ENCODE data around the gene PHRF1. TPM values are rescaled to one million over a fixed set of nuclear protein-coding genes. Genes with fewer than 3 reads are reported as not detected.
"Not testable (repeated sequence)": the region's sequence is repeated elsewhere in the genome, so short reads cannot be mapped to it uniquely, and the experiment has no call there.

Gene PHRF1
- total and polyA plus RNA-seq, 2 donors from 2014 or later: 7.5 to 30.9 TPM

GRCh38 chr11:571802-572185 lies 4.5 kb upstream of the PHRF1 start:
- TF ChIP-seq, protein P1, sequence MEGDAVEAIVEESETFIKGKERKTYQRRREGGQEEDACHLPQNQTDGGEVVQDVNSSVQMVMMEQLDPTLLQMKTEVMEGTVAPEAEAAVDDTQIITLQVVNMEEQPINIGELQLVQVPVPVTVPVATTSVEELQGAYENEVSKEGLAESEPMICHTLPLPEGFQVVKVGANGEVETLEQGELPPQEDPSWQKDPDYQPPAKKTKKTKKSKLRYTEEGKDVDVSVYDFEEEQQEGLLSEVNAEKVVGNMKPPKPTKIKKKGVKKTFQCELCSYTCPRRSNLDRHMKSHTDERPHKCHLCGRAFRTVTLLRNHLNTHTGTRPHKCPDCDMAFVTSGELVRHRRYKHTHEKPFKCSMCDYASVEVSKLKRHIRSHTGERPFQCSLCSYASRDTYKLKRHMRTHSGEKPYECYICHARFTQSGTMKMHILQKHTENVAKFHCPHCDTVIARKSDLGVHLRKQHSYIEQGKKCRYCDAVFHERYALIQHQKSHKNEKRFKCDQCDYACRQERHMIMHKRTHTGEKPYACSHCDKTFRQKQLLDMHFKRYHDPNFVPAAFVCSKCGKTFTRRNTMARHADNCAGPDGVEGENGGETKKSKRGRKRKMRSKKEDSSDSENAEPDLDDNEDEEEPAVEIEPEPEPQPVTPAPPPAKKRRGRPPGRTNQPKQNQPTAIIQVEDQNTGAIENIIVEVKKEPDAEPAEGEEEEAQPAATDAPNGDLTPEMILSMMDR (IDR thresholded peaks at IDR 0.05; ENCODE audit: borderline replicate concordance, extremely low read depth, insufficient read depth): no peak
- H3K36me3 ChIP-seq (ENCODE audit: control insufficient read depth in 2 of 3, insufficient read depth in 3 of 3, low read length in 3 of 3): no peaks in the 10 kb centered on the region
- no peak overlapping the region for H3K27ac ChIP-seq (ENCODE audit: low read depth in 2 of 2, low read length in 2 of 2)
- H3K9me3 ChIP-seq (ENCODE audit: control insufficient read depth in 2 of 3, insufficient read depth in 1 of 3, low read length in 3 of 3): no peaks in the 10 kb centered on the region
- no peak overlapping the region for H3K9ac ChIP-seq (ENCODE audit: low read length in 3 of 3)
- peaks cover 0 to 25% (median 8%) of the 10 kb centered on the region in 3 donors for H3K4me1 ChIP-seq (ENCODE audit: control insufficient read depth in 2 of 3, insufficient read depth in 2 of 3, low read depth in 1 of 3, low read length in 3 of 3)
- DNase-seq (peak in 1 of 5 donors; percentile 62), FAIRE-seq (no peak)
- H3K27me3 ChIP-seq (ENCODE audit: control insufficient read depth, insufficient read depth, low read length): no peaks in the 10 kb centered on the region
- no peak overlapping the region for H3K4me3 ChIP-seq (ENCODE audit: low read length in 3 of 3)
- intact Hi-C loops (cut with DNase I): no loop called here

GRCh38 chr11:573146-573759 lies 3.0 kb upstream of the PHRF1 start:
- H3K9me3 ChIP-seq (ENCODE audit: control insufficient read depth in 2 of 3, insufficient read depth in 1 of 3, low read length in 3 of 3): no peaks in the 10 kb centered on the region
- H3K27ac ChIP-seq (ENCODE audit: low read depth in 2 of 2, low read length in 2 of 2): no peak overlapping the region
- intact Hi-C loops (cut with DNase I): no loop called here
- H3K9ac ChIP-seq (ENCODE audit: low read length in 3 of 3): no peak overlapping the region
- DNase-seq: peak in 2 of 5 donors; percentile 60 to 76
- no peak for FAIRE-seq
- H3K4me3 ChIP-seq (ENCODE audit: low read length in 3 of 3): no peak overlapping the region
- no peaks in the 10 kb centered on the region for H3K27me3 ChIP-seq (ENCODE audit: control insufficient read depth, insufficient read depth, low read length)
- peaks cover 0 to 35% (median 17%) of the 10 kb centered on the region in 3 donors for H3K4me1 ChIP-seq (ENCODE audit: control insufficient read depth in 2 of 3, insufficient read depth in 2 of 3, low read depth in 1 of 3, low read length in 3 of 3)
- TF ChIP-seq, protein P1 (IDR thresholded peaks at IDR 0.05; ENCODE audit: borderline replicate concordance, extremely low read depth, insufficient read depth): no peak
- no peaks in the 10 kb centered on the region for H3K36me3 ChIP-seq (ENCODE audit: control insufficient read depth in 2 of 3, insufficient read depth in 3 of 3, low read length in 3 of 3)

GRCh38 chr11:574031-574570 lies 2.2 kb upstream of the PHRF1 start:
- H3K27ac ChIP-seq (ENCODE audit: low read depth in 2 of 2, low read length in 2 of 2); FAIRE-seq; intact Hi-C loops (cut with DNase I); H3K36me3 ChIP-seq (ENCODE audit: control insufficient read depth in 2 of 3, insufficient read depth in 3 of 3, low read length in 3 of 3); H3K9me3 ChIP-seq (ENCODE audit: control insufficient read depth in 2 of 3, insufficient read depth in 1 of 3, low read length in 3 of 3); H3K27me3 ChIP-seq (ENCODE audit: control insufficient read depth, insufficient read depth, low read length); H3K9ac ChIP-seq (ENCODE audit: low read length in 3 of 3): not testable (repeated sequence)
- peak in 2 of 5 donors; percentile 65 to 70 for DNase-seq
- Histone ChIP-seq H3K4me1 (ENCODE audit: control insufficient read depth in 2 of 3, insufficient read depth in 2 of 3, low read depth in 1 of 3, low read length in 3 of 3) (peaks cover 0 to 37% (median 18%) of the 10 kb centered on the region in 3 donors), H3K4me3 (ENCODE audit: low read length in 3 of 3) (peak overlapping the region in 2 of 3 donors; percentile 6 to 35)

GRCh38 chr11:574632-575312 lies 1.5 kb upstream of the PHRF1 start:
- Histone ChIP-seq H3K27me3 (ENCODE audit: control insufficient read depth, insufficient read depth, low read length) (no peaks in the 10 kb centered on the region), H3K9ac (ENCODE audit: low read length in 3 of 3) (peak overlapping the region in 1 of 3 donors; percentile 19), H3K4me1 (ENCODE audit: control insufficient read depth in 2 of 3, insufficient read depth in 2 of 3, low read depth in 1 of 3, low read length in 3 of 3) (peaks cover 0 to 39% (median 14%) of the 10 kb centered on the region in 3 donors), H3K36me3 (ENCODE audit: control insufficient read depth in 2 of 3, insufficient read depth in 3 of 3, low read length in 3 of 3) (no peaks in the 10 kb centered on the region), H3K27ac (ENCODE audit: low read depth in 2 of 2, low read length in 2 of 2) (no peak overlapping the region), H3K4me3 (ENCODE audit: low read length in 3 of 3) (peak overlapping the region; percentile 26 to 69 (median 60)), H3K9me3 (ENCODE audit: control insufficient read depth in 2 of 3, insufficient read depth in 1 of 3, low read length in 3 of 3) (no peaks in the 10 kb centered on the region)
- FAIRE-seq (no peak), DNase-seq (peak in 2 of 5 donors; percentile 74 to 79)
- TF ChIP-seq, protein P1 (IDR thresholded peaks at IDR 0.05; ENCODE audit: borderline replicate concordance, extremely low read depth, insufficient read depth): no peak
- intact Hi-C loops (cut with DNase I): no loop called here

All from kidney (tissue), 14 donors.